SK-N-SH (cell line): ENCODE data around the gene PIGX. TPM values are rescaled to one million over a fixed set of nuclear protein-coding genes. Genes with fewer than 3 reads are reported as not detected.

Experiments used
- CTCF ChIA-PET: fragments of 300-600, 350-600 bp; formaldehyde crosslinking; extraction: SDS; loops from one replicate; lab custom pipeline; 2021; lab: Yijun Ruan, JAX
- POLR2A ChIA-PET: fragments of 350-600 bp; sonication (Branson Sonifier 250); formaldehyde crosslinking; extraction: SDS; loops from one replicate; lab custom pipeline; 2020; ENCODE audit warnings: antibody characterized with exemption, inconsistent platforms; lab: Yijun Ruan, JAX
- DNase-seq: peaks from one replicate; pipeline ENCODE4 v3.0.0; 2012
- H2AFZ ChIP-seq: fragments of 200-600 bp; sonication (generic); 2 replicates; pipeline ENCODE4 v1.8.1; 2016; ENCODE audit warnings: antibody characterized with exemption, mild to moderate bottlenecking, low read depth
- H3F3A ChIP-seq: fragments of 200-600 bp; sonication (generic); replicated peaks from 2 replicates; pipeline ENCODE3; 2016; ENCODE audit warnings: antibody characterized with exemption, mild to moderate bottlenecking; ENCODE audit not compliant: insufficient read depth
- H3K27ac ChIP-seq, 2 experiments: fragments of 200-500 bp in 1 of 2; fragments of 200-600 bp in 1 of 2; sonication (Bioruptor generic) in 1 of 2; sonication (generic), shearing (Covaris generic) in 1 of 2; 2 replicates each; pipeline versions ENCODE4 v1.5.1 to v1.6.1; 2014 to 2016; ENCODE audit warnings: low read depth in 2 of 2, inconsistent platforms in 1 of 2, low read length in 1 of 2, mild to moderate bottlenecking in 1 of 2, mixed read lengths in 1 of 2
- H3K27me3 ChIP-seq: fragments of 200-600 bp; sonication (generic), shearing (Covaris generic); 2 replicates; pipeline ENCODE4 v1.6.1; 2016; ENCODE audit warnings: mixed run types; ENCODE audit not compliant: insufficient read depth
- H3K36me3 ChIP-seq, 2 experiments: fragments of 200-500 bp in 1 of 2; fragments of 200-600 bp in 1 of 2; sonication (Bioruptor generic) in 1 of 2; sonication (generic) in 1 of 2; replicated peaks in 1 of 2; 2 replicates each; pipeline versions ENCODE3 to v1.5.1; 2014 to 2016; ENCODE audit warnings: low read length in 1 of 2, mild to moderate bottlenecking in 1 of 2; ENCODE audit not compliant: insufficient read depth in 2 of 2, control insufficient read depth in 1 of 2
- H3K4me1 ChIP-seq, 2 experiments: fragments of 200-500 bp in 1 of 2; fragments of 200-600 bp in 1 of 2; sonication (Bioruptor generic) in 1 of 2; sonication (generic), shearing (Covaris generic) in 1 of 2; 2 replicates each; pipeline versions ENCODE4 v1.5.1 to v1.6.1; 2014 to 2016; ENCODE audit warnings: low read depth in 1 of 2, low read length in 1 of 2, mixed run types in 1 of 2; ENCODE audit not compliant: insufficient read depth in 2 of 2, control insufficient read depth in 1 of 2
- H3K4me2 ChIP-seq: fragments of 200-600 bp; sonication (generic), shearing (Covaris generic); 2 replicates; pipeline ENCODE4 v1.6.1; 2017; ENCODE audit warnings: mixed run types
- H3K4me3 ChIP-seq, 2 experiments: fragments of 200-500 bp in 1 of 2; fragments of 200-600 bp in 1 of 2; sonication (Bioruptor generic) in 1 of 2; sonication (generic), shearing (Covaris generic) in 1 of 2; 2 replicates each; pipeline versions ENCODE4 v1.5.1 to v1.8.1; 2014 to 2016; ENCODE audit warnings: low read depth in 2 of 2, inconsistent platforms in 1 of 2, low read length in 1 of 2, mild to moderate bottlenecking in 1 of 2, mixed read lengths in 1 of 2, moderate library complexity in 1 of 2
- H3K79me2 ChIP-seq: fragments of 200-600 bp; sonication (generic); 2 replicates; pipeline ENCODE4 v1.8.1; 2017; ENCODE audit warnings: mild to moderate bottlenecking; ENCODE audit not compliant: insufficient read depth
- H3K9ac ChIP-seq: fragments of 200-600 bp; sonication (generic); 2 replicates; pipeline ENCODE4 v1.6.1; 2017; ENCODE audit warnings: mixed run types
- H3K9me2 ChIP-seq: fragments of 200-600 bp; sonication (generic); 2 replicates; pipeline ENCODE4 v1.6.1; 2017; ENCODE audit warnings: mixed run types
- H3K9me3 ChIP-seq: fragments of 200-600 bp; sonication (generic); 2 replicates; pipeline ENCODE4 v1.6.1; 2017; ENCODE audit warnings: mixed run types, mild to moderate bottlenecking, moderate library complexity
- H4K20me1 ChIP-seq: fragments of 200-600 bp; sonication (generic); 2 replicates; pipeline ENCODE4 v1.6.1; 2017; ENCODE audit warnings: mild to moderate bottlenecking, mixed run types; ENCODE audit not compliant: insufficient read depth
- ELF1 ChIP-seq: IDR thresholded peaks from 2 replicates; pipeline ENCODE4 v1.4.0; 2012
- FOSL2 ChIP-seq: IDR thresholded peaks from 2 replicates; pipeline ENCODE4 v1.4.0; 2012; ENCODE audit warnings: low read depth, mild to moderate bottlenecking, moderate library complexity, borderline replicate concordance
- FOXM1 ChIP-seq: IDR thresholded peaks from 2 replicates; pipeline ENCODE4 v1.4.0; 2012; ENCODE audit warnings: low read depth, mild to moderate bottlenecking
- GABPA ChIP-seq: IDR thresholded peaks from 2 replicates; pipeline ENCODE4 v1.4.0; 2012; ENCODE audit warnings: low read depth, mild to moderate bottlenecking
- GATA2 ChIP-seq: sonication (generic); formaldehyde crosslinking; IDR thresholded peaks from 2 replicates; pipeline ENCODE4 v1.5.0; 2020; ENCODE audit warnings: mild to moderate bottlenecking, missing genetic modification reagents
- MEF2A ChIP-seq: IDR thresholded peaks from 2 replicates; pipeline ENCODE4 v1.4.0; 2012; ENCODE audit warnings: low read depth, borderline replicate concordance
- RAD21 ChIP-seq: IDR thresholded peaks from 2 replicates; pipeline ENCODE4 v1.6.1; 2012; ENCODE audit warnings: mild to moderate bottlenecking, low read length
- RFX5 ChIP-seq: IDR thresholded peaks from 2 replicates; pipeline ENCODE4 v1.6.1; 2012; ENCODE audit warnings: mild to moderate bottlenecking, improper control_type of control experiment, low read length
- TAF1 ChIP-seq: IDR thresholded peaks from 2 replicates; pipeline ENCODE4 v1.6.1; 2012; ENCODE audit warnings: low read depth, mild to moderate bottlenecking, low read length, moderate library complexity, borderline replicate concordance
- TCF12 ChIP-seq: IDR thresholded peaks from 2 replicates; pipeline ENCODE4 v1.4.0; 2012
- YY1 ChIP-seq: IDR thresholded peaks from 2 replicates; pipeline ENCODE4 v1.4.0; 2012; ENCODE audit warnings: low read depth, mild to moderate bottlenecking
- WGBS: methylation state at CpG from one replicate; pipeline ENCODE4 v1.1.6; 2017; ENCODE audit warnings: low lambda C conversion rate; 5-methylcytosine and 5-hydroxymethylcytosine counted together
- polyA plus RNA-seq, 3 experiments: library from polyadenylated mRNA; depleted of rRNA; stranded (reverse); fragments of >200 nt; gene quantifications; 2 replicates each; pipeline ENCODE4 v1.2.3, GENCODE V29; 2012
- TF ChIP-seq, protein P1 (sequence below): IDR thresholded peaks from 2 replicates; pipeline ENCODE4 v1.4.0; 2012; ENCODE audit warnings: low read depth
- TF ChIP-seq, protein P2 (sequence below): IDR thresholded peaks from 2 replicates; pipeline ENCODE4; 2012
- TF ChIP-seq, protein P3 (sequence below): fragments of 150-350 bp; IDR thresholded peaks from 2 replicates; pipeline ENCODE4 v1.6.1; 2017; ENCODE audit warnings: antibody characterized with exemption, low read length, low read depth, borderline replicate concordance
- TF ChIP-seq, protein P4 (sequence below): IDR thresholded peaks from 2 replicates; pipeline ENCODE4 v1.4.0; 2012; ENCODE audit warnings: low read depth, borderline replicate concordance

Gene PIGX
- polyA plus RNA-seq, 1 of the 3 experiments (the other 2 are of a cell fraction), result 15.5 TPM

DNA sequence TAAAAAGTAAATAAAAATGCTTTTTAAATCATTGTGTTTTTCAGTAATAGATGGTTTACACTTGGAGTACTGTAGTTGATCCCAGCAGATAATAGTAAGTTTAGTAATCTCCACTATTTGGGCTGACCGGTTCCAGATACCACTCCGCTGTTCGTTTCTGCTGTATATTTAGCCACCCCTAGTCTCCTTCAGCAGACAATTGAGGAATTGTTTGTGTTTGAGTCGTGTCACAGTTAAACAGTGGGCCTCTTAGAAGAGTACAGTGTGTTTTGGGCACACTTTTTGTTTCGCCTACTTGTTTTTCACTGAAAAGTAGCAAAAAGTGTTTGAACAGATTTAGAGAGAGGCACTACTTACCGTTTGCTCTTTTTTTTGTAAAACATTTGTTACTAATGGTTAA is 60.7 kb downstream of the PIGX start:
- Histone ChIP-seq H3K9me3 (no peaks in the 10 kb centered on the region), H3K9me2 (no peaks in the 10 kb centered on the region), H3K36me3 (peaks cover 0 to 9% of the 10 kb centered on the region in 2 experiments), H3K4me1 (peaks cover 0 to 40% of the 10 kb centered on the region in 2 experiments; a peak in 1 of 4 replicates), H2AFZ (no peak overlapping the region), H4K20me1 (peaks cover 61% of the 10 kb centered on the region), H3K4me3 (no peak overlapping the region), H3K4me2 (no peak overlapping the region), H3K79me2 (peaks cover 97% of the 10 kb centered on the region), H3K27me3 (no peaks in the 10 kb centered on the region), H3K9ac (no peak overlapping the region), H3F3A (peaks cover 34% of the 10 kb centered on the region), H3K27ac (peak overlapping the region in 1 of 2 experiments; percentile 13; a peak in 1 of 4 replicates)
- WGBS, result 95% methylated on average over 6 of the region's 6 CpGs
- DNase-seq, result no peak
- TF ChIP-seq GABPA (no peak), ELF1 (no peak), GATA2 (CRISPR knock-in tag) (no peak), FOXM1 (no peak), TAF1 (no peak), MEF2A (no peak), YY1 (no peak), RAD21 (no peak), RFX5 (no peak), TCF12 (no peak)
- TF ChIP-seq, protein P1, sequence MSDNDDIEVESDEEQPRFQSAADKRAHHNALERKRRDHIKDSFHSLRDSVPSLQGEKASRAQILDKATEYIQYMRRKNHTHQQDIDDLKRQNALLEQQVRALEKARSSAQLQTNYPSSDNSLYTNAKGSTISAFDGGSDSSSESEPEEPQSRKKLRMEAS, result no peak
- TF ChIP-seq, protein P2, sequence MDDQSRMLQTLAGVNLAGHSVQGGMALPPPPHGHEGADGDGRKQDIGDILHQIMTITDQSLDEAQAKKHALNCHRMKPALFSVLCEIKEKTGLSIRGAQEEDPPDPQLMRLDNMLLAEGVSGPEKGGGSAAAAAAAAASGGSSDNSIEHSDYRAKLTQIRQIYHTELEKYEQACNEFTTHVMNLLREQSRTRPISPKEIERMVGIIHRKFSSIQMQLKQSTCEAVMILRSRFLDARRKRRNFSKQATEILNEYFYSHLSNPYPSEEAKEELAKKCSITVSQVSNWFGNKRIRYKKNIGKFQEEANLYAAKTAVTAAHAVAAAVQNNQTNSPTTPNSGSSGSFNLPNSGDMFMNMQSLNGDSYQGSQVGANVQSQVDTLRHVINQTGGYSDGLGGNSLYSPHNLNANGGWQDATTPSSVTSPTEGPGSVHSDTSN, result no peak
- TF ChIP-seq, protein P3, sequence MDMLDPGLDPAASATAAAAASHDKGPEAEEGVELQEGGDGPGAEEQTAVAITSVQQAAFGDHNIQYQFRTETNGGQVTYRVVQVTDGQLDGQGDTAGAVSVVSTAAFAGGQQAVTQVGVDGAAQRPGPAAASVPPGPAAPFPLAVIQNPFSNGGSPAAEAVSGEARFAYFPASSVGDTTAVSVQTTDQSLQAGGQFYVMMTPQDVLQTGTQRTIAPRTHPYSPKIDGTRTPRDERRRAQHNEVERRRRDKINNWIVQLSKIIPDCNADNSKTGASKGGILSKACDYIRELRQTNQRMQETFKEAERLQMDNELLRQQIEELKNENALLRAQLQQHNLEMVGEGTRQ, result no peak
- CTCF ChIA-PET, result no interaction called here
- POLR2A ChIA-PET, result no interaction called here

DNA sequence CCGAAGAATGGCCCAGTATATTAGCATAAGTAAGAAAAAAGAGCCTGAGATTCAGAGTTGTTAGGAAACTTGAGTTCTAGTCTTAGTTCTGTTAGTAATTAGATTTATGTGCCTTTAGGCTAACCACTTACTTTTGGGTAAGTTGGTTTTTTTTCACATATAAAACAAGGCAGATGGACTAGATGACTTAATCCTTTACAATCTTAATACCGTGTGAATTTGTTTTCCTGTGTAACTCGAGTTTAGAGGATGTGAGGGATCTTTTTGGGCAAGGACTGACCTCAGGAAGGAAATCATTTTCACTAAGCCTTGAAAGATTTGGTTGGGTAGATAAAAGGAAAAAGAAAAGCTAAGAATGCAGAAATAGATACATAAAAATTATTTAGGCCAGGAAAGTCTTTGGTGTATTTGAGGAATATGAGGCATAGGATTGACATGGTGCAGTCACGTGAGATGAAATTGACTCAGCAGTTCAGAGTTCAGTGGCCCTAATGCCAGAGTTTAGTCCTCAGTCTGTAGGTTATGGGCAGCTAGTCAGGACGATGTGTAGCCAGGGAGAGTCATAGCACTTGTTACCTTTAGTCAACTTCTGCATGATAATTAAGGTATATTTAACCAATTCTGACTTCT is 62.1 kb downstream of the PIGX start:
- H4K20me1 ChIP-seq, result peaks cover 71% of the 10 kb centered on the region
- WGBS, result 45% methylated on average over 5 of the region's 5 CpGs
- TF ChIP-seq, protein P4, sequence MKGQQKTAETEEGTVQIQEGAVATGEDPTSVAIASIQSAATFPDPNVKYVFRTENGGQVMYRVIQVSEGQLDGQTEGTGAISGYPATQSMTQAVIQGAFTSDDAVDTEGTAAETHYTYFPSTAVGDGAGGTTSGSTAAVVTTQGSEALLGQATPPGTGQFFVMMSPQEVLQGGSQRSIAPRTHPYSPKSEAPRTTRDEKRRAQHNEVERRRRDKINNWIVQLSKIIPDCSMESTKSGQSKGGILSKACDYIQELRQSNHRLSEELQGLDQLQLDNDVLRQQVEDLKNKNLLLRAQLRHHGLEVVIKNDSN, result peak; percentile 50
- TF ChIP-seq FOSL2, result 0 out of 2 replicates have a peak, but pooled peaks have one; percentile 1
- TF ChIP-seq GATA2 (CRISPR knock-in tag), result no peak
- ChIA-PET POLR2A (no interaction called here), CTCF (interaction anchor here (1.4 kb wide), 1 partner anchor 11 kb away, joined by 3 read pairs; no protein-coding TSS in a partner anchor)
- H3K36me3 ChIP-seq, result peaks cover 0 to 9% of the 10 kb centered on the region in 2 experiments
- H3K79me2 ChIP-seq, result peaks cover 93% of the 10 kb centered on the region
- no peaks in the 10 kb centered on the region for H3K27me3 ChIP-seq
- peaks cover 0 to 50% of the 10 kb centered on the region in 2 experiments for H3K4me1 ChIP-seq
- no peak overlapping the region for H3K9ac ChIP-seq
- H2AFZ ChIP-seq, result no peak overlapping the region
- H3K4me3 ChIP-seq, result no peak overlapping the region
- peaks cover 48% of the 10 kb centered on the region for H3F3A ChIP-seq
- H3K9me2 ChIP-seq, result no peaks in the 10 kb centered on the region
- no peak for DNase-seq
- H3K9me3 ChIP-seq, result no peaks in the 10 kb centered on the region
- peak overlapping the region; percentile 63 for H3K4me2 ChIP-seq
- peak overlapping the region; percentile 25 to 69; a peak in 3 of 4 replicates for H3K27ac ChIP-seq
